ENCODE data around the gene CCDC33. TPM values are rescaled to one million over a fixed set of nuclear protein-coding genes. Genes with fewer than 3 reads are reported as not detected.
A peak's percentile ranks its signal among the peaks of the same experiment; 100 is the strongest.

Gene CCDC33
- total RNA-seq, 1 experiment from 2014 or later: 10.6 TPM

DNA sequence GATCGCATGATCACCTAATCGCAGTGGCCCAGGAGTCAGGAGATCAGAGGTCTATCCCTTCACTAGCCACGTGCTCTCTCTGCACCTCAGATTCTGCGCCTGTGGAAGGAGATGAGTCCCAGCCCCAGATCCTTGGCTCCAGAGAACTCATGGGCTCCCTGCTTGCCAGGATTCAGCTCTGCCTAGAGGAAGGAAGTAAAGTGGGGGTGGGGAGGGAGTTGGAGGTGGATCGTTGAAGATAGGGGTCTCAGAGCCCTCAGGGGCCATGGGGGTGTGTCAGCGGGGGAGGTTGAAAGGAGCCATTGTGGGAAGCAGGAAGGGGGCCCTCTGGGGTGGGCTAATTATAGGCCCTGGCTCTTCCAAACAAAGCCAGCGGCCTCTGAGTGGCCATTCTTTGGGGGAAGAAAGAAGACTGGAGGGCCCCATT lies 22.3 kb upstream of the CCDC33 start:
- H3K4me1 Mint-ChIP-seq: peaks cover 72% of the 10 kb centered on the region
- POLR2A ChIA-PET: interaction anchor here (1.0 kb wide), 2 partner anchors 11 to 106 kb away, joined by 3 to 4 read pairs; partner anchors contain the start of gene STRA6
- CTCF ChIA-PET: interaction anchor here (0.6 to 1.0 kb wide), 3 partner anchors 90 to 185 kb away, joined by 3 to 4 read pairs (median 3); no protein-coding TSS in a partner anchor
- H3K27ac Mint-ChIP-seq: peak overlapping the region; percentile 37; the same call in 1 of the 2 replicates
- peaks cover 36% of the 10 kb centered on the region for H3K27me3 Mint-ChIP-seq (ENCODE audit: low read depth)
- peak overlapping the region; percentile 7 for H3K4me3 Mint-ChIP-seq
- TF ChIP-seq, protein P1, sequence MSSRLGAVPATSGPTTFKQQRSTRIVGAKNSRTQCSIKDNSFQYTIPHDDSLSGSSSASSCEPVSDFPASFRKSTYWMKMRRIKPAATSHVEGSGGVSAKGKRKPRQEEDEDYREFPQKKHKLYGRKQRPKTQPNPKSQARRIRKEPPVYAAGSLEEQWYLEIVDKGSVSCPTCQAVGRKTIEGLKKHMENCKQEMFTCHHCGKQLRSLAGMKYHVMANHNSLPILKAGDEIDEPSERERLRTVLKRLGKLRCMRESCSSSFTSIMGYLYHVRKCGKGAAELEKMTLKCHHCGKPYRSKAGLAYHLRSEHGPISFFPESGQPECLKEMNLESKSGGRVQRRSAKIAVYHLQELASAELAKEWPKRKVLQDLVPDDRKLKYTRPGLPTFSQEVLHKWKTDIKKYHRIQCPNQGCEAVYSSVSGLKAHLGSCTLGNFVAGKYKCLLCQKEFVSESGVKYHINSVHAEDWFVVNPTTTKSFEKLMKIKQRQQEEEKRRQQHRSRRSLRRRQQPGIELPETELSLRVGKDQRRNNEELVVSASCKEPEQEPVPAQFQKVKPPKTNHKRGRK (CRISPR knock-in tag; IDR thresholded peaks at IDR 0.05; ENCODE audit: borderline replicate concordance): no peak
- TF ChIP-seq, protein P2, sequence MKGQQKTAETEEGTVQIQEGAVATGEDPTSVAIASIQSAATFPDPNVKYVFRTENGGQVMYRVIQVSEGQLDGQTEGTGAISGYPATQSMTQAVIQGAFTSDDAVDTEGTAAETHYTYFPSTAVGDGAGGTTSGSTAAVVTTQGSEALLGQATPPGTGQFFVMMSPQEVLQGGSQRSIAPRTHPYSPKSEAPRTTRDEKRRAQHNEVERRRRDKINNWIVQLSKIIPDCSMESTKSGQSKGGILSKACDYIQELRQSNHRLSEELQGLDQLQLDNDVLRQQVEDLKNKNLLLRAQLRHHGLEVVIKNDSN (CRISPR knock-in tag; IDR thresholded peaks at IDR 0.05): 0 out of 2 replicates have a peak, but pooled peaks have one; percentile 12
- TF ChIP-seq ZNF423 (CRISPR knock-in tag; IDR thresholded peaks at IDR 0.05): peak; percentile 76
- no peak for TF ChIP-seq KAT7 (CRISPR knock-in tag; IDR thresholded peaks at IDR 0.05; ENCODE audit: borderline replicate concordance)
- TF ChIP-seq, protein P3, sequence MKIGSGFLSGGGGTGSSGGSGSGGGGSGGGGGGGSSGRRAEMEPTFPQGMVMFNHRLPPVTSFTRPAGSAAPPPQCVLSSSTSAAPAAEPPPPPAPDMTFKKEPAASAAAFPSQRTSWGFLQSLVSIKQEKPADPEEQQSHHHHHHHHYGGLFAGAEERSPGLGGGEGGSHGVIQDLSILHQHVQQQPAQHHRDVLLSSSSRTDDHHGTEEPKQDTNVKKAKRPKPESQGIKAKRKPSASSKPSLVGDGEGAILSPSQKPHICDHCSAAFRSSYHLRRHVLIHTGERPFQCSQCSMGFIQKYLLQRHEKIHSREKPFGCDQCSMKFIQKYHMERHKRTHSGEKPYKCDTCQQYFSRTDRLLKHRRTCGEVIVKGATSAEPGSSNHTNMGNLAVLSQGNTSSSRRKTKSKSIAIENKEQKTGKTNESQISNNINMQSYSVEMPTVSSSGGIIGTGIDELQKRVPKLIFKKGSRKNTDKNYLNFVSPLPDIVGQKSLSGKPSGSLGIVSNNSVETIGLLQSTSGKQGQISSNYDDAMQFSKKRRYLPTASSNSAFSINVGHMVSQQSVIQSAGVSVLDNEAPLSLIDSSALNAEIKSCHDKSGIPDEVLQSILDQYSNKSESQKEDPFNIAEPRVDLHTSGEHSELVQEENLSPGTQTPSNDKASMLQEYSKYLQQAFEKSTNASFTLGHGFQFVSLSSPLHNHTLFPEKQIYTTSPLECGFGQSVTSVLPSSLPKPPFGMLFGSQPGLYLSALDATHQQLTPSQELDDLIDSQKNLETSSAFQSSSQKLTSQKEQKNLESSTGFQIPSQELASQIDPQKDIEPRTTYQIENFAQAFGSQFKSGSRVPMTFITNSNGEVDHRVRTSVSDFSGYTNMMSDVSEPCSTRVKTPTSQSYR (CRISPR knock-in tag; IDR thresholded peaks at IDR 0.05): peak; percentile 45; the same call in 1 of the 2 replicates
- TF ChIP-seq, protein P4, sequence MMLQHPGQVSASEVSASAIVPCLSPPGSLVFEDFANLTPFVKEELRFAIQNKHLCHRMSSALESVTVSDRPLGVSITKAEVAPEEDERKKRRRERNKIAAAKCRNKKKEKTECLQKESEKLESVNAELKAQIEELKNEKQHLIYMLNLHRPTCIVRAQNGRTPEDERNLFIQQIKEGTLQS (CRISPR knock-in tag; conservative IDR thresholded peaks at IDR 0.05): no peak
- TF ChIP-seq, protein P5, sequence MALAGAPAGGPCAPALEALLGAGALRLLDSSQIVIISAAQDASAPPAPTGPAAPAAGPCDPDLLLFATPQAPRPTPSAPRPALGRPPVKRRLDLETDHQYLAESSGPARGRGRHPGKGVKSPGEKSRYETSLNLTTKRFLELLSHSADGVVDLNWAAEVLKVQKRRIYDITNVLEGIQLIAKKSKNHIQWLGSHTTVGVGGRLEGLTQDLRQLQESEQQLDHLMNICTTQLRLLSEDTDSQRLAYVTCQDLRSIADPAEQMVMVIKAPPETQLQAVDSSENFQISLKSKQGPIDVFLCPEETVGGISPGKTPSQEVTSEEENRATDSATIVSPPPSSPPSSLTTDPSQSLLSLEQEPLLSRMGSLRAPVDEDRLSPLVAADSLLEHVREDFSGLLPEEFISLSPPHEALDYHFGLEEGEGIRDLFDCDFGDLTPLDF (CRISPR knock-in tag; IDR thresholded peaks at IDR 0.05): no peak
- TF ChIP-seq, protein P6, sequence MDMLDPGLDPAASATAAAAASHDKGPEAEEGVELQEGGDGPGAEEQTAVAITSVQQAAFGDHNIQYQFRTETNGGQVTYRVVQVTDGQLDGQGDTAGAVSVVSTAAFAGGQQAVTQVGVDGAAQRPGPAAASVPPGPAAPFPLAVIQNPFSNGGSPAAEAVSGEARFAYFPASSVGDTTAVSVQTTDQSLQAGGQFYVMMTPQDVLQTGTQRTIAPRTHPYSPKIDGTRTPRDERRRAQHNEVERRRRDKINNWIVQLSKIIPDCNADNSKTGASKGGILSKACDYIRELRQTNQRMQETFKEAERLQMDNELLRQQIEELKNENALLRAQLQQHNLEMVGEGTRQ (CRISPR knock-in tag; IDR thresholded peaks at IDR 0.05): peak; percentile 51; the same call in 1 of the 2 replicates
- peak; percentile 58; the same call in 1 of the 2 replicates for TF ChIP-seq NR3C1 (CRISPR knock-in tag; conservative IDR thresholded peaks at IDR 0.05; ENCODE audit: low read depth)
- TF ChIP-seq CREM (CRISPR knock-in tag; IDR thresholded peaks at IDR 0.05): no peak
- TF ChIP-seq, protein P7, sequence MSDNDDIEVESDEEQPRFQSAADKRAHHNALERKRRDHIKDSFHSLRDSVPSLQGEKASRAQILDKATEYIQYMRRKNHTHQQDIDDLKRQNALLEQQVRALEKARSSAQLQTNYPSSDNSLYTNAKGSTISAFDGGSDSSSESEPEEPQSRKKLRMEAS (CRISPR knock-in tag; IDR thresholded peaks at IDR 0.05): peak; percentile 56; the same call in 1 of the 2 replicates
- TF ChIP-seq GTF2I (CRISPR knock-in tag; conservative IDR thresholded peaks at IDR 0.05): no peak
- TF ChIP-seq, protein P8, sequence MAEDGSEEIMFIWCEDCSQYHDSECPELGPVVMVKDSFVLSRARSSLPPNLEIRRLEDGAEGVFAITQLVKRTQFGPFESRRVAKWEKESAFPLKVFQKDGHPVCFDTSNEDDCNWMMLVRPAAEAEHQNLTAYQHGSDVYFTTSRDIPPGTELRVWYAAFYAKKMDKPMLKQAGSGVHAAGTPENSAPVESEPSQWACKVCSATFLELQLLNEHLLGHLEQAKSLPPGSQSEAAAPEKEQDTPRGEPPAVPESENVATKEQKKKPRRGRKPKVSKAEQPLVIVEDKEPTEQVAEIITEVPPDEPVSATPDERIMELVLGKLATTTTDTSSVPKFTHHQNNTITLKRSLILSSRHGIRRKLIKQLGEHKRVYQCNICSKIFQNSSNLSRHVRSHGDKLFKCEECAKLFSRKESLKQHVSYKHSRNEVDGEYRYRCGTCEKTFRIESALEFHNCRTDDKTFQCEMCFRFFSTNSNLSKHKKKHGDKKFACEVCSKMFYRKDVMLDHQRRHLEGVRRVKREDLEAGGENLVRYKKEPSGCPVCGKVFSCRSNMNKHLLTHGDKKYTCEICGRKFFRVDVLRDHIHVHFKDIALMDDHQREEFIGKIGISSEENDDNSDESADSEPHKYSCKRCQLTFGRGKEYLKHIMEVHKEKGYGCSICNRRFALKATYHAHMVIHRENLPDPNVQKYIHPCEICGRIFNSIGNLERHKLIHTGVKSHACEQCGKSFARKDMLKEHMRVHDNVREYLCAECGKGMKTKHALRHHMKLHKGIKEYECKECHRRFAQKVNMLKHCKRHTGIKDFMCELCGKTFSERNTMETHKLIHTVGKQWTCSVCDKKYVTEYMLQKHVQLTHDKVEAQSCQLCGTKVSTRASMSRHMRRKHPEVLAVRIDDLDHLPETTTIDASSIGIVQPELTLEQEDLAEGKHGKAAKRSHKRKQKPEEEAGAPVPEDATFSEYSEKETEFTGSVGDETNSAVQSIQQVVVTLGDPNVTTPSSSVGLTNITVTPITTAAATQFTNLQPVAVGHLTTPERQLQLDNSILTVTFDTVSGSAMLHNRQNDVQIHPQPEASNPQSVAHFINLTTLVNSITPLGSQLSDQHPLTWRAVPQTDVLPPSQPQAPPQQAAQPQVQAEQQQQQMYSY (CRISPR knock-in tag; IDR thresholded peaks at IDR 0.05): peak; percentile 71
- DNase-seq (ENCODE audit: low spot score): peak; percentile 35
- H3K9me3 Mint-ChIP-seq: no peaks in the 10 kb centered on the region
- ATAC-seq: peak; percentile 51
- peaks cover 8% of the 10 kb centered on the region; the same call in 1 of the 2 replicates for H3K36me3 Mint-ChIP-seq

Data from WTC11 (cell line).